ENCODE data around the gene NLN.

GRCh38 chr5:65817931-65818330 lies 95.9 kb downstream of the NLN start:
- TF ChIP-seq BRCA1 (IDR thresholded peaks at IDR 0.05), result no peak
- no peak for TF ChIP-seq BRCA1 (CRISPR knock-in tag; IDR thresholded peaks at IDR 0.05)
- TF ChIP-seq CEBPB (tag; IDR thresholded peaks at IDR 0.05), result no peak
- no peak for TF ChIP-seq EZH2 (IDR thresholded peaks at IDR 0.05; ENCODE audit: borderline replicate concordance, low read depth, low read length)
